Right atrium auricular region (tissue), 2 donors: ENCODE data around the gene TMEM120B. TPM values are rescaled to one million over a fixed set of nuclear protein-coding genes. Genes with fewer than 3 reads are reported as not detected.

ENCODE experiments used
- DNase-seq: peaks from one replicate; pipeline ENCODE4 v3.0.0-alpha.2; 2019; ENCODE audit warnings: low spot score
- H3K27ac ChIP-seq, 2 donors: fragments of 200-600 bp; sonication (generic); 1 replicate in 1 of 2; 2 replicates in 1 of 2; pipeline ENCODE4 v1.5.1; 2016 to 2019
- H3K27me3 ChIP-seq, 2 donors: fragments of 200-600 bp; sonication (generic); one replicate each; pipeline versions ENCODE4 v1.5.1 to v1.6.0; 2017 to 2019
- H3K36me3 ChIP-seq: fragments of 200-600 bp; sonication (generic); one replicate; pipeline ENCODE4 v1.5.1; 2016
- H3K4me1 ChIP-seq, 2 donors: fragments of 200-600 bp; sonication (generic); one replicate each; pipeline versions ENCODE4 v1.5.1 to v1.6.0; 2017 to 2019
- H3K4me3 ChIP-seq, 2 donors: fragments of 200-600 bp; sonication (generic); 1 replicate in 1 of 2; 2 replicates in 1 of 2; pipeline ENCODE4 v1.5.1; 2017 to 2019; ENCODE audit warnings: mild to moderate bottlenecking in 1 of 2, moderate library complexity in 1 of 2
- H3K9me3 ChIP-seq, 2 donors: fragments of 200-600 bp; sonication (generic); one replicate each; pipeline ENCODE4 v1.5.1; 2019
- CTCF ChIP-seq, 2 donors: fragments of 200-600 bp; sonication (generic); IDR thresholded peaks; one replicate each; pipeline ENCODE4 v1.5.1; 2019; ENCODE audit warnings: antibody characterized with exemption in 2 of 2
- total RNA-seq, 2 donors: library from RNA; depleted of rRNA; stranded (reverse); fragments of >200 nt; gene quantifications; one replicate each; pipeline ENCODE4 v1.1.0, GENCODE V29; 2016

TMEM120B gene
- total RNA-seq, 2 donors from 2014 or later, result 3.3 to 4.7 TPM

DNA sequence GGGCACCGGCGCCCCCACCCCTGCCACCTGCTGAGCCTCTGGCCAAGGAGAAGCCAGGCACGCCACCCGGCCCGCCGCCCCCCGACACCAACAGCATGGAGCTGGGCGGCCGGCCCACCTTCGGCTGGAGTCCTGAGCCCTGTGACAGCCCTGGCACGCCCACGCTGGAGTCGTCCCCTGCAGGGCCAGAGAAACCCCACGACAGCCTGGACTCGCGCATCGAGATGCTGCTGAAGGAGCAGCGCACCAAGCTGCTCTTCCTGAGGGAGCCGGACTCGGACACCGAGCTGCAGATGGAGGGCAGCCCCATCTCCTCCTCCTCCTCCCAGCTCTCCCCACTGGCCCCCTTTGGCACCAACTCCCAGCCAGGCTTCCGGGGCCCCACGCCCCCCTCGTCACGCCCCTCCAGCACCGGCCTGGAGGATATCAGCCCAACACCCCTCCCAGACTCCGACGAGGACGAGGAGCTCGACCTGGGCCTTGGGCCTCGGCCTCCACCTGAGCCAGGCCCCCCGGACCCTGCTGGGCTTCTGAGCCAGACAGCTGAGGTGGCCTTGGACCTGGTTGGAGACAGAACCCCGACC, 97.8 kb downstream of the TMEM120B start:
- H3K4me1 ChIP-seq, result peaks cover 0 to 70% of the 10 kb centered on the region in 2 donors
- no peaks in the 10 kb centered on the region for H3K9me3 ChIP-seq
- TF ChIP-seq CTCF (IDR thresholded peaks at IDR 0.05), result no peak
- DNase-seq, result no peak
- no peak overlapping the region for H3K4me3 ChIP-seq
- no peaks in the 10 kb centered on the region for H3K27me3 ChIP-seq
- H3K36me3 ChIP-seq, result peaks cover 57% of the 10 kb centered on the region
- no peak overlapping the region for H3K27ac ChIP-seq

DNA sequence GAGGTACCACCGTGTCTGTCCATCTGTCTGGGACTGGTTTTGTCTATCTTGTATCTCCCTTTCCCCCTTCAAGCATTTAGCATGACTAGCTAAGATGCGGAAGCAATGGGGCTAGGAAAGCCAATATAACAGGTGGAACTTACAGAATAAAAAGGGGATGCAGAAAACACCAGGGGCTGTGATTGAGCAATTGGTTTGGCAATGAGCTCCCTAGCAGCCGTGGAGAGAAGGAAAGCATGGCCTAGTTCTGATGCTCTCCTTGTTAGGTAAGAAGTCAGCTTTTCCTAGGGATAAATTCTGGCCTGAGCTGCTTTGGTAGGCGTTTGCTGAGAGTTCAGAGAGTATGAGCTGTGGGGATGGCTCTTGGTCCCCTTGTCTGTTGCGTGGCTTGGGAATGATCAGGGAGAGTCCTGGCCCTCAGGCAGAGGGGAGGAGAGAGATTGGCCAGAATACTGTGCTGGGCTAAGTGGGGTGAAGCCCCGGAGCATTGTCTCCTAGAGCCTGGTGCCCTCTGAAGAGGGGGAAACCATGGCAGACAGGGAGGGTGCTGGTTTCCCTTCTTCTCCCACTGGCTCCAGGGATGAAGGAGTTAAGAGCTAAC, 98.4 kb downstream of the TMEM120B start:
- Histone ChIP-seq H3K36me3 (peaks cover 63% of the 10 kb centered on the region), H3K27me3 (no peaks in the 10 kb centered on the region), H3K4me3 (peak overlapping the region in 1 of 2 donors; percentile 60), H3K4me1 (peaks cover 0 to 64% of the 10 kb centered on the region in 2 donors), H3K9me3 (no peaks in the 10 kb centered on the region), H3K27ac (peak overlapping the region; percentile 72 to 82)
- DNase-seq, result no peak
- TF ChIP-seq CTCF (IDR thresholded peaks at IDR 0.05), result no peak

DNA sequence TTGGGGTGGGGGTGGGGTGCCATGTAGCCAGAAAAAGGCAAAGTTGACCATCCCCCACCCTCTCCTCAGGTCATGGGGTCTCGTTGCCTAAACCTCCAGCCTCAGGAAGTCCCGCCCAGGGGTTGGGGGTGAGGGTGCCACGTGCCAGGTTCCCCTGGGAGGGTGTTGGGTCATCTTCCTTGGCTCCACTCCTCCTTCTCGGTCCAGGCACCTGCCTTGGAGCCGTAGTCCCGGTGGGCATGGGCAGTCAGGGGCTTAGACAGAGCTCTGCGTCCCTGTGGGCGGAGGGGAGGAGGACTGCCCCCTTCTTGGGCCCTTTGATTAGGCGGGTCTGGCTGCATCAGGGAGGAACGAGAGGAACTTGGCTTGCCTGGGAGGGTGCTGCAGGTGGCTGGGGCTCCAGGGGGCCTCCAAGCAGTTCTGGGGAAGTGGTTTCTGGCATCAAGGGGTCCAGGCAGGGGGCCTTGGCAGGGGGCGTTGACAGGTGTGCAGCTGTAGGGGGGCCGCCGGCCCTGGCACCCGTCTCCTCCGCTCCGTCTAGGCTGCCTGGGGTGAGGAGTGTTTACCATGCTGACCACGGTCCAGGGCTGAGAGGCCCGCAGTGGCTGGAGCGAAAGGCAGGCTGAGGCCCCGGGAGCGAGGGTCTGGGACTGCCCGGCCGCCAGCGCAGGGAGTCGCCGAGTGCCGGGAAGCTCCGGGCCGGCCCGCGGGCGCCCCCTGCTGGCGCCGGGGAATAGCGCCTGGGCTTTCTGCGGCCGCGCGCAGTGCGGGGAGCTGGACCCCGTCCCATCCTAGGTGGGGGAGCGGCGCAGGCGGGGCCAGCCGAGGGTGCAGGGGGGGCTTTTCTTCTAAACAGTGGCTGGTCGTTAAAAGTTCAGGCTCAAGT, 99.1 kb downstream of the TMEM120B start:
- Histone ChIP-seq H3K27me3 (no peaks in the 10 kb centered on the region), H3K9me3 (no peaks in the 10 kb centered on the region), H3K4me3 (peak overlapping the region; percentile 44 to 60), H3K36me3 (peaks cover 70% of the 10 kb centered on the region), H3K4me1 (peaks cover 0 to 56% of the 10 kb centered on the region in 2 donors), H3K27ac (peak overlapping the region; percentile 72 to 82)
- DNase-seq, result no peak
- peak; percentile 100 for TF ChIP-seq CTCF (IDR thresholded peaks at IDR 0.05)

GRCh38 chr12:121812320-121812871, 99.8 kb downstream of the TMEM120B start:
- Histone ChIP-seq H3K27ac (peak overlapping the region; percentile 72 to 82), H3K36me3 (peaks cover 72% of the 10 kb centered on the region), H3K9me3 (no peaks in the 10 kb centered on the region), H3K4me3 (peak overlapping the region; percentile 44 to 60), H3K4me1 (peaks cover 0 to 49% of the 10 kb centered on the region in 2 donors), H3K27me3 (no peaks in the 10 kb centered on the region)
- TF ChIP-seq CTCF (IDR thresholded peaks at IDR 0.05), result peak in 1 of 2 donors; percentile 60
- DNase-seq, result no peak

- H3K9me3 ChIP-seq, result no peaks in the 10 kb centered on the region
- H3K27me3 ChIP-seq, result no peaks in the 10 kb centered on the region
- peaks cover 0 to 44% of the 10 kb centered on the region in 2 donors for H3K4me1 ChIP-seq
- peaks cover 72% of the 10 kb centered on the region for H3K36me3 ChIP-seq
- H3K4me3 ChIP-seq, result peak overlapping the region; percentile 44 to 60
- peak overlapping the region in 1 of 2 donors; percentile 72 for H3K27ac ChIP-seq
- no peak for TF ChIP-seq CTCF (IDR thresholded peaks at IDR 0.05)
- no peak for DNase-seq
Observed at GRCh38 chr12:121812921-121813896, 100.7 kb downstream of the TMEM120B start.
